ENCODE results near the gene TGFBR1. TPM values are rescaled to one million over a fixed set of nuclear protein-coding genes. Genes with fewer than 3 reads are reported as not detected.

Gene TGFBR1
- total RNA-seq, 6 donors from 2014 or later: 13.6 to 63.1 (median 37.9) TPM

DNA sequence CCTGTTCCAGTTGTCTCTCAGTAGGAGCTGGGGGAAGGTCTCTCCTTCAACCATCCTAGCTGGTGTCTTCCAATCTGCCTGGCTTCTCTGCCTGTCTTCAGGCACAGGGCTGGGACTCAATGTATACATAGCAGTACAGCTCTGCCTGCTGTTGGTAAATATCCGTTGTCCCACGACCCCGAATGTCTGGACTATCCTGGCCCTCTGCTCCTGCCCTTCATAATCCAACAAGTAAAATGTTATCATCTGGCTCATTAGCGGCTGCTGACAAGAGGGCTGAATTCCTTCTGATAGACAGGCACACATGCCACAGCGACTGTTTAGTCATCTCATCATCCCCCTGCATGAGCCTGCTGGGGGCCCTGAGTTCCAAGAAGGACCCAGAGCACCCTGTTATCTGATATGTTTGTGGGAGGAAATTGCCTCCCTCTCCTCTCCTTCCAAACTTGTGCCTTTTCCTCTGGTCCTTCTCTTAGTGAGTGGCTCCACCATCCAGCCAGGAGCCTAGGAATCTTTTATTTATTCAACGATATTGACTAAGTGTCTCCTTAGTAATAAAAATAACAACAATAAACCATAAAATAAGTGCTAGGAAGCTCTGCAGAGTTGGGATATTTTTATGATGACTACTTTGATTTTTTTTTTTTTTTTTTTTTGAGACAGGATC lies 29.5 kb upstream of the TGFBR1 start:
- H3K27me3 ChIP-seq: no peaks in the 10 kb centered on the region
- H3K9me3 ChIP-seq: no peaks in the 10 kb centered on the region
- ATAC-seq (ENCODE audit: low FRiP score in 2 of 2): no peak
- no peak for DNase-seq
- H3K27ac ChIP-seq: no peak overlapping the region
- TF ChIP-seq POLR2A (IDR thresholded peaks at IDR 0.05) (no peak), POLR2AphosphoS5 (IDR thresholded peaks at IDR 0.05) (no peak), EP300 (IDR thresholded peaks at IDR 0.05) (no peak)
- TF ChIP-seq, protein P1, sequence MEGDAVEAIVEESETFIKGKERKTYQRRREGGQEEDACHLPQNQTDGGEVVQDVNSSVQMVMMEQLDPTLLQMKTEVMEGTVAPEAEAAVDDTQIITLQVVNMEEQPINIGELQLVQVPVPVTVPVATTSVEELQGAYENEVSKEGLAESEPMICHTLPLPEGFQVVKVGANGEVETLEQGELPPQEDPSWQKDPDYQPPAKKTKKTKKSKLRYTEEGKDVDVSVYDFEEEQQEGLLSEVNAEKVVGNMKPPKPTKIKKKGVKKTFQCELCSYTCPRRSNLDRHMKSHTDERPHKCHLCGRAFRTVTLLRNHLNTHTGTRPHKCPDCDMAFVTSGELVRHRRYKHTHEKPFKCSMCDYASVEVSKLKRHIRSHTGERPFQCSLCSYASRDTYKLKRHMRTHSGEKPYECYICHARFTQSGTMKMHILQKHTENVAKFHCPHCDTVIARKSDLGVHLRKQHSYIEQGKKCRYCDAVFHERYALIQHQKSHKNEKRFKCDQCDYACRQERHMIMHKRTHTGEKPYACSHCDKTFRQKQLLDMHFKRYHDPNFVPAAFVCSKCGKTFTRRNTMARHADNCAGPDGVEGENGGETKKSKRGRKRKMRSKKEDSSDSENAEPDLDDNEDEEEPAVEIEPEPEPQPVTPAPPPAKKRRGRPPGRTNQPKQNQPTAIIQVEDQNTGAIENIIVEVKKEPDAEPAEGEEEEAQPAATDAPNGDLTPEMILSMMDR (IDR thresholded peaks at IDR 0.05): no peak
- no peak overlapping the region for H3K4me3 ChIP-seq
- H3K4me1 ChIP-seq: peaks cover 0 to 20% (median 15%) of the 10 kb centered on the region in 4 donors
- no peaks in the 10 kb centered on the region for H3K36me3 ChIP-seq
- WGBS, 2 donors: 53 to 73% methylated on average over 2 to 6 of the region's 6 CpGs

DNA sequence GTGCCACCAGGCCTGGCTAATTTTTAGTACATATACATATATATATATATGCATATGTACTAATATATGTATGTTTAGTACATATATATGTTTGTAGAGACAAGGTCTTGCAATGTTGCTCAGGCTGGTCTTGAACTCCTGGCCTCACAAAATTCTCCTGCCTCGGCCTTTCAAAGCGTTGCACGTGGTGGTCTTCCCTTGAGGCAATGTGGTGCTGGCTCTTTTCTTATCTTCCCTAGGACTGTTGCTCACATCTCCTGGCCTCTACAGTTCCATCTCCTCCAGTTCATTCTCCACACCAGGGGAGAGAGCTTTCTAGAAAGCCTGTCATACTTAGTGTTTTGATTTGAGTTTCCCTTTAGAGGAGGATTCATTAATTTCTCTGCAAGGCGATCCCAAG lies 28.9 kb upstream of the TGFBR1 start:
- WGBS, 2 donors: 88 to 89% methylated on average over 4 of the region's 4 CpGs
- no peaks in the 10 kb centered on the region for H3K27me3 ChIP-seq
- peaks cover 0 to 19% (median 12%) of the 10 kb centered on the region in 4 donors for H3K4me1 ChIP-seq
- no peaks in the 10 kb centered on the region for H3K9me3 ChIP-seq
- TF ChIP-seq, protein P1 (IDR thresholded peaks at IDR 0.05): no peak
- TF ChIP-seq POLR2A (IDR thresholded peaks at IDR 0.05) (no peak), POLR2AphosphoS5 (IDR thresholded peaks at IDR 0.05) (no peak), EP300 (IDR thresholded peaks at IDR 0.05) (no peak)
- no peak for DNase-seq
- H3K27ac ChIP-seq: peak overlapping the region in 1 of 4 donors; percentile 38
- no peak overlapping the region for H3K4me3 ChIP-seq
- no peak for ATAC-seq (ENCODE audit: low FRiP score in 2 of 2)
- no peaks in the 10 kb centered on the region for H3K36me3 ChIP-seq

DNA sequence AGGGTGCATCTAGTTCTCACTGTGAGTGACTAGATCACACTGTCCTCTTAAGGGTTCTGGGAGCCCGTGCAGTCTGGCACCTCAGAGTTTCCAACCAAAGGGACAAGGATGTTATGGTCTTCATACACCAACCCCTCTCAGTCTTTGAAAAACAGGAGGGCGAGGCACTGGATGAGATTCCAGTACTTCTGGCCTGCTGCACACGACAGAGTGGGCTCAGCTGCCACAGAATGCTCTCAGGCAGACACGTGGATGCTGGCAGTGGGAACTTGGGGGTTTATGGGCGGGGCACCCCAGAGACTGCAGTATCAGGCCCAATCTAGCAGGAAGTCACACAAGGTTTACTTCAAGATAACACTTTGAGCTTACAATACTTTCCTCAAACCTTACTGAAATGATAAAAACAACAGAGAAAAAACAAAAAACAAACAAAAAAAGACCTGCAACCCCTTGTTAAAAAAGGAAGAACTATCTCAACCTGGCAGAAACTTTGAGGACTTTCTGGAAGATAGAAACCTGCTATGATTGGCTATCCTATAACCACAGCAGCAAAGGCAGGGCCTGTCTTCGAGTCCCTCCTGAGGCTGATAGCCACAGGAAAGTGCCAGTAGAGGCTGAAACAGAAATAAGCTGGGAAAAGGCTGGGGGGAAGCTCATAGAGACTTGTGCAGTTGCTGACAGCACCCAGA lies 28.3 kb upstream of the TGFBR1 start:
- Histone ChIP-seq H3K27ac (peak overlapping the region in 2 of 4 donors; percentile 38 to 72), H3K36me3 (no peaks in the 10 kb centered on the region), H3K27me3 (no peaks in the 10 kb centered on the region), H3K9me3 (no peaks in the 10 kb centered on the region), H3K4me3 (no peak overlapping the region), H3K4me1 (peaks cover 0 to 17% (median 9%) of the 10 kb centered on the region in 4 donors)
- ATAC-seq (ENCODE audit: low FRiP score in 2 of 2): no peak
- no peak for TF ChIP-seq EP300 (IDR thresholded peaks at IDR 0.05)
- TF ChIP-seq, protein P1 (IDR thresholded peaks at IDR 0.05): no peak
- DNase-seq: peak in 1 of 2 donors; percentile 43
- WGBS, 2 donors: 28 to 29% methylated on average over 6 of the region's 6 CpGs

DNA sequence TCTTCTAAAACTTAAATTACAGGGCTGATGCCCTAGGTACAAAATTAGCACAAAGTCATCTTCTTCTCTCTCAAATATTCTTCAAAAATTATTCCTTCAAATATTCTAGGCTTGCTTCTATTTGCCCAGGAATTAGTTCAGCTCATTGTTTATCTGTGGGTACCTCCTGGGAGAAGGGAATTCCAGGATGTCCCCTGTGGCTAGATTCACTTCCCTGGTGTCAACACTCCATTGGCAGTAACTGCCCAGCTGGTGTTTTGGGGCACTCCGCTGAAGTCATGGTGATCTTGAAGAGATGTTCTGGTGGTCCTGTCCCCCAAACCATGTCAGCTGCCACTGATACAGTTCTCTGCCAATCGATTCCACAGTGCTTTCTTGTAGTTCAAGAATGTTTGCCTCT lies 26.2 kb upstream of the TGFBR1 start:
- WGBS, 2 donors: 75 to 92% methylated on average over 2 of the region's 2 CpGs
- DNase-seq (no peak), ATAC-seq (ENCODE audit: low FRiP score in 2 of 2) (no peak)
- Histone ChIP-seq H3K9me3 (no peaks in the 10 kb centered on the region), H3K36me3 (no peaks in the 10 kb centered on the region), H3K27me3 (no peaks in the 10 kb centered on the region), H3K4me1 (peaks cover 0 to 10% (median 7%) of the 10 kb centered on the region in 4 donors), H3K27ac (no peak overlapping the region), H3K4me3 (no peak overlapping the region)
- TF ChIP-seq EP300 (IDR thresholded peaks at IDR 0.05) (no peak), POLR2AphosphoS5 (IDR thresholded peaks at IDR 0.05) (no peak), POLR2A (IDR thresholded peaks at IDR 0.05) (no peak)
- TF ChIP-seq, protein P1 (IDR thresholded peaks at IDR 0.05): no peak
